Hepatocyte (in vitro differentiated cells): ENCODE results near the gene IDH3G. TPM values are rescaled to one million over a fixed set of nuclear protein-coding genes. Genes with fewer than 3 reads are reported as not detected.
"Not testable (repeated sequence)": the region's sequence is repeated elsewhere in the genome, so short reads cannot be mapped to it uniquely, and the experiment has no call there.

Source experiments
- DNase-seq: peaks from one replicate; pipeline ENCODE4 v3.0.0-alpha.2; 2016; ENCODE audit warnings: low spot score
- H2AFZ ChIP-seq: fragments of 200-600 bp; sonication (generic); 2 replicates; pipeline ENCODE4 v1.6.0; 2016; ENCODE audit warnings: antibody characterized with exemption, mild to moderate bottlenecking
- H3K27ac ChIP-seq: fragments of 200-600 bp; sonication (generic); 2 replicates; pipeline ENCODE4 v1.5.1; 2016; ENCODE audit warnings: mild to moderate bottlenecking
- H3K27me3 ChIP-seq: fragments of 200-600 bp; sonication (generic); 2 replicates; pipeline ENCODE4 v1.6.1; 2016
- H3K36me3 ChIP-seq: fragments of 200-600 bp; sonication (generic); replicated peaks from 2 replicates; pipeline ENCODE4 v1.5.1; 2016; ENCODE audit warnings: low read depth; ENCODE audit not compliant: insufficient read depth
- H3K4me1 ChIP-seq: fragments of 200-600 bp; sonication (generic); 2 replicates; pipeline ENCODE4 v1.5.1; 2016; ENCODE audit warnings: mild to moderate bottlenecking, moderate library complexity; ENCODE audit not compliant: insufficient read depth
- H3K4me2 ChIP-seq: fragments of 200-600 bp; sonication (generic); 2 replicates; pipeline ENCODE4 v1.6.0; 2016
- H3K4me3 ChIP-seq: fragments of 200-600 bp; sonication (generic); 2 replicates; pipeline ENCODE4 v1.5.1; 2016; ENCODE audit warnings: mild to moderate bottlenecking
- H3K79me2 ChIP-seq: fragments of 200-600 bp; sonication (generic); 2 replicates; pipeline ENCODE4 v1.6.0; 2017; ENCODE audit warnings: mild to moderate bottlenecking
- H3K9me2 ChIP-seq: fragments of 200-600 bp; sonication (generic); replicated peaks from 2 replicates; pipeline ENCODE4 v1.6.0; 2017; ENCODE audit warnings: mild to moderate bottlenecking; ENCODE audit not compliant: insufficient read depth
- H3K9me3 ChIP-seq: fragments of 200-600 bp; sonication (generic); 2 replicates; pipeline ENCODE4 v1.5.1; 2016; ENCODE audit warnings: low read depth, mild to moderate bottlenecking
- H4K20me1 ChIP-seq: fragments of 200-600 bp; sonication (generic); 2 replicates; pipeline ENCODE4 v1.6.0; 2016; ENCODE audit warnings: mild to moderate bottlenecking; ENCODE audit not compliant: insufficient read depth, poor library complexity, severe bottlenecking
- CTCF ChIP-seq: fragments of 200-600 bp; sonication (generic); IDR thresholded peaks from 2 replicates; pipeline ENCODE4 v1.5.1; 2016; ENCODE audit warnings: antibody characterized with exemption, mild to moderate bottlenecking; ENCODE audit not compliant: poor library complexity
- EZH2 ChIP-seq: fragments of 200-600 bp; sonication (generic); IDR thresholded peaks from 2 replicates; pipeline ENCODE4 v1.6.1; 2016; ENCODE audit warnings: antibody characterized with exemption, mild to moderate bottlenecking, borderline replicate concordance
- EZH2phosphoT487 ChIP-seq: fragments of 200-600 bp; sonication (generic); IDR thresholded peaks from one replicate; pipeline ENCODE4 v1.6.1; 2018; ENCODE audit warnings: antibody characterized with exemption, mild to moderate bottlenecking, low read depth, moderate library complexity; ENCODE audit not compliant: unreplicated experiment, severe bottlenecking
- WGBS: methylation state at CpG from one replicate; pipeline ENCODE4 v1.1.6; 2016; ENCODE audit warnings: low lambda C conversion rate; ENCODE audit errors: missing lambda C conversion rate; 5-methylcytosine and 5-hydroxymethylcytosine counted together
- polyA plus RNA-seq: library from polyadenylated mRNA; unstranded; fragments of >200 nt; fragmentation: Nextera tagmentation; extraction: Ambion mirVana; gene quantifications from 2 replicates; pipeline ENCODE4 v1.2.1, GENCODE V29; 2016
- total RNA-seq: library from RNA; depleted of rRNA; stranded (reverse); fragments of >200 nt; gene quantifications from 2 replicates; pipeline ENCODE4 v1.2.3, GENCODE V29; 2014

Gene IDH3G
- total and polyA plus RNA-seq, 2 experiments from 2014 or later: 35.4 to 74.3 TPM

GRCh38 chrX:153755136-153755535 lies 39.0 kb downstream of the IDH3G start:
- no peaks in the 10 kb centered on the region for H3K79me2 ChIP-seq
- H3K4me2 ChIP-seq: no peak overlapping the region
- H3K27me3 ChIP-seq: no peaks in the 10 kb centered on the region
- H2AFZ ChIP-seq: no peak overlapping the region
- no peaks in the 10 kb centered on the region for H3K9me2 ChIP-seq
- no peaks in the 10 kb centered on the region for H3K36me3 ChIP-seq
- WGBS: 86% methylated on average over 1 of the region's 1 CpG
- no peak overlapping the region for H3K27ac ChIP-seq
- TF ChIP-seq CTCF (no peak), EZH2 (no peak), EZH2phosphoT487 (no peak)
- no peak overlapping the region for H3K4me3 ChIP-seq
- H3K9me3 ChIP-seq: peaks cover 4% of the 10 kb centered on the region
- DNase-seq: no peak
- no peaks in the 10 kb centered on the region for H3K4me1 ChIP-seq
- H4K20me1 ChIP-seq: no peaks in the 10 kb centered on the region

GRCh38 chrX:153750127-153750774 lies 43.9 kb downstream of the IDH3G start:
- Histone ChIP-seq H3K4me1 (no peaks in the 10 kb centered on the region), H3K9me2 (no peaks in the 10 kb centered on the region), H3K4me3 (no peak overlapping the region), H3K9me3 (no peaks in the 10 kb centered on the region), H3K4me2 (no peak overlapping the region), H3K36me3 (no peaks in the 10 kb centered on the region), H3K27ac (no peak overlapping the region), H2AFZ (no peak overlapping the region), H3K27me3 (no peaks in the 10 kb centered on the region), H3K79me2 (no peaks in the 10 kb centered on the region), H4K20me1 (no peaks in the 10 kb centered on the region)
- WGBS: 73% methylated on average over 12 of the region's 12 CpGs
- DNase-seq: no peak
- TF ChIP-seq EZH2 (no peak), CTCF (no peak), EZH2phosphoT487 (no peak)

DNA sequence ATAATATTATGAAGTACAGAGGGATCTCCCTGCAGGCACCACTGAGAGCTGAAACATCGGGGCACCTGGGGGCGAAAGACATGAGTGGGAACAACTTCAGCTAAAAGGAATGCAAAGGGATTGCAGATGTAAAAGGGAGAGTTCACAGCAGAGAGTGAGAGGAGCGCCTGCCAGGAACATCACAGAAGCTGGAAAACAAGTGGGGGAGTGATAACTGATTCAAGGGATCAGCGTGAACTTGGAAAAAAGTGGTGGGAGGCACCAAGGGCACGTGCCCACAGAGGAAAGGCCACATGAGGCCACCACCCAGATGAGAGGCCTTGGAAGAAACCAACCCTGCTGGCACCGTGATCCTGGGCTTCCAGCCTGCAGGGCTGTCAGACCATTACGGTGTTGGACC lies 45.2 kb downstream of the IDH3G start:
- 81% methylated on average over 7 of the region's 7 CpGs for WGBS
- not testable (repeated sequence) for H3K27me3 ChIP-seq, H3K9me2 ChIP-seq, DNase-seq, H3K4me1 ChIP-seq, H3K27ac ChIP-seq, H3K36me3 ChIP-seq, H3K4me3 ChIP-seq, H3K4me2 ChIP-seq, H4K20me1 ChIP-seq, H2AFZ ChIP-seq, H3K9me3 ChIP-seq, H3K79me2 ChIP-seq

DNA sequence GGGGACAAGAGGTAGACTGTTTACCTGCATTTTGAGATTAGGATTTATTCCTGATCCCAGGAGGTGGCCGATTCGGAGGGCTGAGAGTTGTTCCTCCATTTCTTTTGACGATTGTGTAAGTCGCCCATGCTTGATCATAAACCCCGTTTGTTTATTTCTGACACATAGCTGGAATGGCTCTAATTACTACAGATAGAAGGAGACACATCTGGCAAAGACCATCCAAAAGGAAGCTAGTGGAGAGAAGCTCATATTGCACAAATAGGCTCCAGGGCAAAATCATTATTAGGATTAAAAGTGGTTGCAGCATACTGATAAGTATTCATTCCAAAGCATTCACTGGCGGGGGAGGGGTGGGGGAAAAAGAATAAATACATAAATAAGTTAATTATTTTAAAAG lies 47.2 kb downstream of the IDH3G start:
- H4K20me1 ChIP-seq, H3K4me1 ChIP-seq, H3K27ac ChIP-seq, DNase-seq, H3K9me3 ChIP-seq, H3K4me2 ChIP-seq, H3K36me3 ChIP-seq, H3K27me3 ChIP-seq, H3K4me3 ChIP-seq, H2AFZ ChIP-seq, H3K79me2 ChIP-seq, H3K9me2 ChIP-seq: not testable (repeated sequence)
- 76% methylated on average over 6 of the region's 6 CpGs for WGBS
